Mesothelial cell of epicardium (in vitro differentiated cells): Measurements from ENCODE around the gene SRPK3. TPM values are rescaled to one million over a fixed set of nuclear protein-coding genes. Genes with fewer than 3 reads are reported as not detected.
A peak's percentile ranks its signal among the peaks of the same experiment; 100 is the strongest.
"Not testable (repeated sequence)": the region's sequence is repeated elsewhere in the genome, so short reads cannot be mapped to it uniquely, and the experiment has no call there.

Experiments
- DNase-seq, 2 experiments: peaks; one replicate each; pipeline ENCODE4 v3.0.0; 2021; ENCODE audit warnings: low spot score in 2 of 2; ENCODE audit not compliant: unreplicated experiment in 2 of 2
- H3K27ac Mint-ChIP-seq: 2 replicates; pipeline ENCODE4 v1.8.0; 2021; ENCODE audit warnings: mixed read lengths
- H3K27me3 Mint-ChIP-seq: 2 replicates; pipeline ENCODE4 v1.8.0; 2021; ENCODE audit warnings: low read depth, mixed read lengths
- H3K36me3 Mint-ChIP-seq: 2 replicates; pipeline ENCODE4 v1.8.0; 2021; ENCODE audit warnings: mixed read lengths
- H3K4me1 Mint-ChIP-seq: 2 replicates; pipeline ENCODE4 v1.8.0; 2021; ENCODE audit warnings: mixed read lengths
- H3K4me3 Mint-ChIP-seq: 2 replicates; pipeline ENCODE4 v1.8.0; 2021; ENCODE audit warnings: mild to moderate bottlenecking, moderate library complexity, mixed read lengths
- H3K9me3 Mint-ChIP-seq: 2 replicates; pipeline ENCODE4 v1.8.0; 2021; ENCODE audit warnings: mixed read lengths
- CTCF ChIP-seq: fragments of 200-600 bp; sonication (generic); IDR thresholded peaks from one replicate; pipeline ENCODE4 v1.5.0; 2021; ENCODE audit warnings: antibody characterized with exemption; ENCODE audit not compliant: unreplicated experiment
- total RNA-seq: library from RNA; stranded (reverse); gene quantifications from 3 replicates; pipeline ENCODE4 v1.2.1, GENCODE V29; 2021

Gene SRPK3
- total RNA-seq, 1 donor from 2014 or later, result not detected

- peak overlapping the region; percentile 16 for H3K27ac Mint-ChIP-seq
- H3K4me1 Mint-ChIP-seq, result peaks cover 12% of the 10 kb centered on the region
- TF ChIP-seq CTCF, result no peak
- no peak for DNase-seq
- H3K4me3 Mint-ChIP-seq, result peak overlapping the region; percentile 66
- H3K36me3 Mint-ChIP-seq, result peaks cover 3% of the 10 kb centered on the region
- H3K9me3 Mint-ChIP-seq, result peaks cover 10% of the 10 kb centered on the region
- H3K27me3 Mint-ChIP-seq, result no peaks in the 10 kb centered on the region
These were observed 36.4 kb upstream of the SRPK3 start for GRCh38 chrX:153744210-153745066.

- Mint-ChIP-seq H3K9me3 (peaks cover 16% of the 10 kb centered on the region), H3K4me3 (peak overlapping the region; percentile 66), H3K4me1 (peaks cover 12% of the 10 kb centered on the region)
- DNase-seq, H3K27ac Mint-ChIP-seq, H3K27me3 Mint-ChIP-seq, H3K36me3 Mint-ChIP-seq: not testable (repeated sequence)
These were observed 35.8 kb upstream of the SRPK3 start for GRCh38 chrX:153745067-153745433.

GRCh38 chrX:153746359-153746758, 34.5 kb upstream of the SRPK3 start:
- TF ChIP-seq CTCF, result no peak
- H3K27me3 Mint-ChIP-seq, result no peaks in the 10 kb centered on the region
- no peak overlapping the region for H3K27ac Mint-ChIP-seq
- H3K4me1 Mint-ChIP-seq, result peaks cover 12% of the 10 kb centered on the region
- H3K9me3 Mint-ChIP-seq, result peaks cover 19% of the 10 kb centered on the region
- peaks cover 9% of the 10 kb centered on the region for H3K36me3 Mint-ChIP-seq
- no peak for DNase-seq
- no peak overlapping the region for H3K4me3 Mint-ChIP-seq

GRCh38 chrX:153746991-153747390, 33.9 kb upstream of the SRPK3 start:
- H3K4me3 Mint-ChIP-seq, DNase-seq, H3K27ac Mint-ChIP-seq, H3K27me3 Mint-ChIP-seq, H3K36me3 Mint-ChIP-seq: not testable (repeated sequence)
- Mint-ChIP-seq H3K9me3 (peaks cover 19% of the 10 kb centered on the region), H3K4me1 (peaks cover 12% of the 10 kb centered on the region)

- H3K9me3 Mint-ChIP-seq, result peaks cover 27% of the 10 kb centered on the region
- not testable (repeated sequence) for H3K27me3 Mint-ChIP-seq, H3K4me1 Mint-ChIP-seq, H3K27ac Mint-ChIP-seq, DNase-seq, H3K4me3 Mint-ChIP-seq
- H3K36me3 Mint-ChIP-seq, result peaks cover 11% of the 10 kb centered on the region
These were observed 31.8 kb upstream of the SRPK3 start for GRCh38 chrX:153749017-153749416.

GRCh38 chrX:153750127-153750774, 30.6 kb upstream of the SRPK3 start:
- H3K9me3 Mint-ChIP-seq, result peaks cover 27% of the 10 kb centered on the region
- no peak overlapping the region for H3K27ac Mint-ChIP-seq
- H3K36me3 Mint-ChIP-seq, result peaks cover 11% of the 10 kb centered on the region

More at GRCh38 chrX:153750127-153750774, 30.6 kb upstream of the SRPK3 start:
- Mint-ChIP-seq H3K27me3 (no peaks in the 10 kb centered on the region), H3K4me3 (no peak overlapping the region), H3K4me1 (no peaks in the 10 kb centered on the region)
- TF ChIP-seq CTCF, result no peak
- no peak for DNase-seq
